SK-N-MC (cell line): ENCODE results near the gene INHBB.

Experiments used
- DNase-seq: peaks from one replicate; pipeline ENCODE4 v3.0.0-alpha.2; 2011; ENCODE audit warnings: low read depth, low spot score
- H3K27ac ChIP-seq: fragments of 200-600 bp; sonication (generic); 2 replicates; pipeline ENCODE4 v1.5.1; 2016; ENCODE audit warnings: mixed run types
- H3K36me3 ChIP-seq: fragments of 200-600 bp; sonication (generic); 2 replicates; pipeline ENCODE4 v1.6.1; 2017; ENCODE audit warnings: antibody characterized with exemption, low read length, mixed read lengths; ENCODE audit not compliant: insufficient read depth
- H3K4me3 ChIP-seq: fragments of 200-600 bp; sonication (generic); 2 replicates; pipeline ENCODE4 v1.5.1; 2016
- H3K9ac ChIP-seq: fragments of 200-600 bp; sonication (generic); 2 replicates; pipeline ENCODE4 v1.8.0; 2017; ENCODE audit warnings: mixed run types, mixed read lengths; ENCODE audit not compliant: insufficient read length
- H3K9me3 ChIP-seq: fragments of 200-600 bp; sonication (generic); 2 replicates; pipeline ENCODE4 v1.6.1; 2017; ENCODE audit warnings: low read depth, mild to moderate bottlenecking, antibody characterized with exemption, low read length, moderate library complexity, mixed read lengths
- EZH2 ChIP-seq: fragments of 200-600 bp; sonication (generic); IDR thresholded peaks from one replicate; pipeline ENCODE4 v1.6.1; 2017; ENCODE audit warnings: antibody characterized with exemption
- FOXP2 ChIP-seq: optimal IDR thresholded peaks from 2 replicates; pipeline ENCODE3; 2011; ENCODE audit warnings: mild to moderate bottlenecking, moderate library complexity; ENCODE audit not compliant: insufficient read depth; ENCODE audit errors: extremely low read length, control extremely low read depth
- POLR2AphosphoS5 ChIP-seq: IDR thresholded peaks from 2 replicates; pipeline ENCODE4 v1.6.1; 2012; ENCODE audit warnings: mild to moderate bottlenecking, low read depth, low read length, borderline replicate concordance

INHBB gene

DNA sequence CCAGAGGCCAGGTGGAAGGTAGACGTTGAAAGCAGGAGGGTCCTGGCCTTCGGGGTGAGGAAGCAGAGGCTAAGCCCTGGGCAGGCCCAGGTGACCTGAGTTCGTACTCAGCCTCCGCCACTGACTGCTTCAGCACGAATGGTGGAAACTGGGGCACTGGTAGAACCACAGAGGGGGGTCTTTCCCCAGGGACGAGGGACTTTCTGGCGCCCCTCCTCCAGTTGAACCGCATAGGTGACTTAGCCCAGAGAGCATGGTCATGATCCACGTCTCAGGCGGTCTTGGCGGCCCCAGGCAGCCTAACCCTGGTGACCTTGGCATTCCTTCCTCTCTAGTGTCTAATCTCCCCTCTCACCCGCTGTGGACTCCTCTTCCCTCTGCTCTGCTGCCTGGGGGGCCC, 30.2 kb downstream of the INHBB start:
- H3K36me3 ChIP-seq: no peaks in the 10 kb centered on the region
- H3K4me3 ChIP-seq: no peak overlapping the region
- TF ChIP-seq POLR2AphosphoS5 (no peak), EZH2 (no peak), FOXP2 (no peak)
- no peaks in the 10 kb centered on the region for H3K9me3 ChIP-seq
- no peak overlapping the region for H3K9ac ChIP-seq
- no peak overlapping the region for H3K27ac ChIP-seq
- DNase-seq: no peak

DNA sequence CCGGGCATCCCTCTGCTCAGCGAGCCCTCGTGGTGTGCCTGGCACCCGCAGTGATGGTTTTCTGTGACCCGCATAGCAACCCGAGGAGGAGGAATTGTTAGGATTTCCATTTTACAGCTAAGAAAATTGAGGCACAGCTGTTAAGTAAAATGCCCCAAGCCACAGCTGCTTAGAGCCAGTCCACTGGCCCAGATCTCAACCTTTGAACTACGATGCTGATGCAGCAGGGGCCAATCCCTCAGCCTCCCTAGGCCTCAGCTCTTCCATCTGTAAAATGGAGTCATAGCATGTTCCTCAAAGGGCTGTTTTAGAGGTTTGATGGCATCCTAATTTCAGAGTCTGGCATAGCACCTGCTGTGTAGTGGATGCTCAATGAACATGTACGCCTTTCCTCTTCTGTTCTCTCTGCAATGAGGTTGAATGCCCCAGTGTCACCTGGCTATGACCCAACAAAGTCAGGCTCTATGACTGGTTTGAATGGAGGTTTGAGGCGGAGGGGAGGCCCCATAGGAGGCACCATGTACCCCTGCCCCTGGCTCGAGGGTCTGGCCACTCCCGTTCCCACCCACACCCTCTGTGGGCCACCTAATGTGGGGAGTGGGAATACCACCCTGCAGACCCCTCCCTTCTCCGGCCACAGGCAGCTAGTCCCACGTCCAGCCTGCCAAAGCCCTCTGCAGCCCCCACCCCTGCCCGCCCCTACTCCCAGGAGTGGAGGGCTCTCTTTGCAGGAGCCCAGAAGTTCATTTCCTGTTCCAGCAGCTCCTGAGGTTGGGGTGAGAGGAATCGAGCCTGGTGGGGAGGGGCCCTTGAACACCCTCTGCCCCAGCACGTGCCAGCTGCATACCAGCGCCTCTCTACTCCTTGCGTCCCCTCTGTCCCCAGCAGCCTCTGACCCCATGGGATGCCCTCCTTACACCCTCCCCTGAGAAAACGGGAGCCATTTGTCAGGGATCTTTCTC, 31.0 kb downstream of the INHBB start:
- H3K9me3 ChIP-seq: no peaks in the 10 kb centered on the region
- H3K27ac ChIP-seq: no peak overlapping the region
- H3K9ac ChIP-seq: no peak overlapping the region
- no peaks in the 10 kb centered on the region for H3K36me3 ChIP-seq
- no peak overlapping the region for H3K4me3 ChIP-seq
- TF ChIP-seq EZH2 (no peak), FOXP2 (no peak), POLR2AphosphoS5 (no peak)
- no peak for DNase-seq

DNA sequence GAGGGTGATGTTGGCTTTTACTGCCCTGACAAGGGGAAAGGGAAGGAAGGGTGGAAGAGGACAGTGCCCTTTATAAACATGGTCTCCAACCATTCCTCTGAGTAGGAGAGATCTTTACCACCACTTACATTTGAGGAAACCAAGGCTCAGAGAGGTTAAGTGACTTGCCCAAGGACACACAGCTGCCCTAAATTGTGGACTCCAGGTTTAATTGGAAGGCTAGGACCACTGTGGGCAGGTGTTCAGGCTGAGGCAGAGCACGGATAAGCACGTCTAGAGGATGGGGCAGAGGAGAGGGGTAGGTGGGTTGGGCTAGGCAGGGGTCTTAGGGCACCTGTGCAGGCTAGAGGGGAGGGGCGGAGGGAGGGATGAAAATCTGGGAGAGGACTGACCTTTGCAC, 32.7 kb downstream of the INHBB start:
- TF ChIP-seq FOXP2 (no peak), EZH2 (no peak), POLR2AphosphoS5 (no peak)
- no peak for DNase-seq
- Histone ChIP-seq H3K4me3 (no peak overlapping the region), H3K9ac (no peak overlapping the region), H3K27ac (no peak overlapping the region), H3K9me3 (no peaks in the 10 kb centered on the region), H3K36me3 (no peaks in the 10 kb centered on the region)

DNA sequence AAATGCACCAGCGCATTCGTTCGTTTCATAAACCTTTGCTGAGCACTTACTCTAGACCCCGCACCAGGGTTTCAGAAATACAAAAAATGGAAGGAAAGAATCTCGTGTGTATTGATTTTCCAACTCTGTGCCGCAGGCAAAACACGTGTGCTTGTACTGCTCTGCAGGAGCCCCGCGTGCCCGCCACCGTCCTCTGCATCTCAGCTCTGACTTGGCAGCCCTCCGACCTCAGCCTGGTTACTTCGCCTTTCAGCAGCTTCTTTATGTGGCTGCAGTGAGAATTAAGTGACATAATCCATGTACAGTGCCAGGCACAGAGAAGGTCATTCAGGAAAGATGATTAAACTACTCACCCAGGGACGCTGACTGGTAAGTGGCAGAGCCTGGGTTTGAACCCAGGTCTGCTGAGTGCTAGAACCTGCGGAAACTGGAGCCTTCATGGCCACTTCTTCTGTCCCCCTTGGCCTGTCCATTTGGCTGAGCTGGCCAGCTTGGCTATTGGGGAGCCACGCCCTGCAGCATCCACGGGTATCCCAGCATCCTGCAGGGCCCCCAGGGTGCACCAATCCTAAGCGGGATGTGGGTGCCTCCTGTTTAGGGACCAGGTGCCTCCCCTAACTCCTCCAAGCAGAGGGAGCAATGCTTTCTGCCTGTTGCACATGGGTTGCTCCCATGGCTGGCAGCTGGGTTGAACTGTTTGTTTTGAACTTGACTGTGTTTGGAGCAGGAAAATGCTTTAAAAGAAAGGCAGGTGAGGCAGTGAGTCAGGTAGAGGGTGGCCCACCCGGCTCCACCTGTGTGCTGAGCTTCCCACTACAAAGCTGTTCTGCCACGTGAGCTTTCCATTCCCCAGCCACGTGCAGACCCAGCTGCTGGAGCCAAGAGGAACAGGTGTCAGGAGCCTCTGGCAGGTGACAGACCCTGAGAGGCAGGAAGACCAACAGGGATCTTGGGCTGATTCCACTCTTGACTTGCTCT, 34.3 kb downstream of the INHBB start:
- no peak overlapping the region for H3K27ac ChIP-seq
- no peak for DNase-seq
- TF ChIP-seq POLR2AphosphoS5 (no peak), FOXP2 (no peak), EZH2 (no peak)
- no peaks in the 10 kb centered on the region for H3K36me3 ChIP-seq
- no peaks in the 10 kb centered on the region for H3K9me3 ChIP-seq
- no peak overlapping the region for H3K4me3 ChIP-seq
- H3K9ac ChIP-seq: no peak overlapping the region

DNA sequence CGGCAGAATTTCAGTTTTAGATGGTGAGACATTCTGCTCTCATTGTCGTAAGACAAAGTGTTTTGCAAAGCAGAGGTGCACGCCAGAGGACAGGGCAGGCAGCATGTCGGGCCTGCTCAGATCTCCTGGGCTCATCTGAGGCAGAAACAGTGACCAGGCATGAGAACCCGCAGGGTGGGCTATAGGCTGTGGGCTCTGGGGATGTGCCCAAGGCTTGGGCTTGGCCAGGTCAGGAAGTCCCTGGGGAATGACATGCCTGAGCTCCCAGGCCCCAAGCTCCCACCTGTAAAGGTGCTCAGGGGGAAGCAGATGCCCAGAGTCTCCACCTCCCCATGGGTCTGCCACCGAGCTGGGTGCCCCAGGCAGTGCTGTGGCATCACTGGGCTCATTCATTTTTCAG, 35.3 kb downstream of the INHBB start:
- no peak for DNase-seq
- H3K27ac ChIP-seq: no peak overlapping the region
- H3K4me3 ChIP-seq: no peak overlapping the region
- no peak overlapping the region for H3K9ac ChIP-seq
- TF ChIP-seq EZH2 (no peak), FOXP2 (no peak), POLR2AphosphoS5 (no peak)
- H3K9me3 ChIP-seq: no peaks in the 10 kb centered on the region
- H3K36me3 ChIP-seq: no peaks in the 10 kb centered on the region

DNA sequence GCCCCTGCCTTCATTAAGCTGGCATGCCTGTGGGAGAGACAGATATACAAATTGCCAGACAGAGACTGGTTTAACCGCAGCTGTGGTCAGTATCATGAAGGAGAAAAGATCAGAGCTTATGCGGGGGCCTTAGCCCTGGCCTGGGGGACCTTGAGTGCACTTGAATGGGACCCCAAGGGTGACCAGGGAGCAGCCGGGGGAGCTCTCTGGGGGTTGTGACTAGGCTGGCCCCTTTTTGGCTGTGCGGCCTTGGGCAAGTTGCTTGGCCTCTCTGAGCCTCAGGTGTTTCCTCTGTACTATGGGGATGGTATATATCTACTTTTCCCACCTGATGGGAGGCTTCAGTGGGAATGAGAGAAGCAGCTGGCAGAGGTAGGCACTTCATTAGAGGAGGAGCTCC, 35.7 kb downstream of the INHBB start:
- no peaks in the 10 kb centered on the region for H3K36me3 ChIP-seq
- no peaks in the 10 kb centered on the region for H3K9me3 ChIP-seq
- no peak overlapping the region for H3K27ac ChIP-seq
- H3K9ac ChIP-seq: no peak overlapping the region
- DNase-seq: no peak
- no peak for TF ChIP-seq POLR2AphosphoS5
- no peak for TF ChIP-seq FOXP2
- TF ChIP-seq EZH2: no peak
- H3K4me3 ChIP-seq: no peak overlapping the region

DNA sequence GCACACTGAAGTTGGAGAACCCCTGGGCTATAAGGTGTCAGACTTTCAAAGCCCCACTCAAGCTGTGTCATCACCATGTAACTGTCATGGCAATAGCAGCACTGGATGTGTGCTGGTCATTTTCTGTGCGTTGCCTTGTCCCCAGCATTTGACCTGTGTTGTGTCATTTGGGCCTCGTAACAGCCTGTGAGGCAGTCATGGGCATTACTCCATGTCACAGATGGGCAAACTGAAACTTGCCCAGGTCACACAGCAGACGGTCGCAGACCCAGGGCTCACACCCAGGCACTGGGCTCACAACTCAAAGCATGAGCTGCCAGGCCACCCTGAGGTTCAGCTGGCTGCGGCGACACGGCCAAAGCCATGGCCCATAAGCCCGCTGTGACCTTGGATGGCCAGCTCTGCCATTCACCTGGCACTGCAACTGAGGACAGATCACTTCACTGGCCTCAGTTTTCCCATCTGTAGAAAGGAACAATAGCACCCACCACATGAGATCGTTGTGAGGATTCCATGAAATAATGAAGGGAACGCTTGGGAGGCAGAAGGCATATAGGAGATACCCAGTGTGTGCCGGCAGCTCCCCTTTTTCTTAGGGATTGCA, 36.7 kb downstream of the INHBB start:
- no peak for TF ChIP-seq EZH2
- TF ChIP-seq POLR2AphosphoS5: no peak
- no peak for TF ChIP-seq FOXP2
- Histone ChIP-seq H3K9ac (no peak overlapping the region), H3K27ac (no peak overlapping the region), H3K36me3 (no peaks in the 10 kb centered on the region), H3K9me3 (no peaks in the 10 kb centered on the region), H3K4me3 (no peak overlapping the region)
- no peak for DNase-seq

DNA sequence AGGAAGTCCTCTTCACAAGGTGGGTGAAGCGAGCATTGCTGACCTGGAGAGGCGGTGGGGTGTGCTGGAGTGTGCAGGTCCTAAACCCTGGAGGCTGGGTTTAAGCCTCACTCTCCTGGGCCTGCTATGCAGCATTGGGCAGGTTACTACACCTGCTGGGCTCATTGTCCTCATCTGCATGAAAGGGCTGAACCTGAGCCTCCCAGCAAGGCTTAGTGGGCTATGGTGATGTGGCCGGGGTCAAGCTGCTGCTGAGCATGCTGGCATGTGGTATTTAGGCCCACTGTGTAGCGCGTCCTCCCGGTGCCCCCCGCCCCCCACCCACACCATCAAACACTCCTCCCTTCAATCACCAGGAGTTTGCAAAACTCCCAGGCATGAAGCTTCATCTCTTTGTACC, 37.3 kb downstream of the INHBB start:
- no peaks in the 10 kb centered on the region for H3K9me3 ChIP-seq

More for the DNA sequence above, 37.3 kb downstream of the INHBB start:
- TF ChIP-seq FOXP2: no peak
- DNase-seq: no peak
- no peak overlapping the region for H3K4me3 ChIP-seq
- H3K36me3 ChIP-seq: no peaks in the 10 kb centered on the region
- no peak overlapping the region for H3K9ac ChIP-seq
- H3K27ac ChIP-seq: no peak overlapping the region
